Suppressor macrophage treated with lipopolysaccharide for 1 hour (primary cell): Measurements from ENCODE around the gene ZNF532.
"Not testable (repeated sequence)": the region's sequence is repeated elsewhere in the genome, so short reads cannot be mapped to it uniquely, and the experiment has no call there.

ENCODE experiments used
- DNase-seq, 3 donors: peaks; one replicate each; pipeline ENCODE4 v3.0.0-alpha.2; 2020 to 2022

ZNF532 gene

GRCh38 chr18:59011786-59012185, 147.1 kb downstream of the ZNF532 start:
- DNase-seq: no peak

- DNase-seq: no peak
Observed at GRCh38 chr18:59012815-59013705, 148.4 kb downstream of the ZNF532 start.

GRCh38 chr18:59013744-59014143, 149.1 kb downstream of the ZNF532 start:
- DNase-seq: no peak

- no peak for DNase-seq
Observed at GRCh38 chr18:59015531-59016152, 151.0 kb downstream of the ZNF532 start.

- DNase-seq: no peak
Observed at GRCh38 chr18:59021500-59021899, 156.8 kb downstream of the ZNF532 start.

GRCh38 chr18:59022167-59022945, 157.7 kb downstream of the ZNF532 start:
- no peak for DNase-seq

- DNase-seq: no peak
Observed at GRCh38 chr18:59024829-59025228, 160.2 kb downstream of the ZNF532 start.

- not testable (repeated sequence) for DNase-seq
Observed at GRCh38 chr18:59025532-59025931, 160.9 kb downstream of the ZNF532 start.

GRCh38 chr18:59026364-59026763, 161.7 kb downstream of the ZNF532 start:
- no peak for DNase-seq

GRCh38 chr18:59026831-59027410, 162.2 kb downstream of the ZNF532 start:
- DNase-seq: no peak

- DNase-seq: no peak
Observed at GRCh38 chr18:59029663-59030429, 165.2 kb downstream of the ZNF532 start.

- DNase-seq: no peak
Observed at GRCh38 chr18:59032308-59032707, 167.6 kb downstream of the ZNF532 start.

- no peak for DNase-seq
Observed at GRCh38 chr18:59033359-59033758, 168.7 kb downstream of the ZNF532 start.

GRCh38 chr18:59033974-59034373, 169.3 kb downstream of the ZNF532 start:
- no peak for DNase-seq

- DNase-seq: no peak
Observed at GRCh38 chr18:59035591-59035990, 170.9 kb downstream of the ZNF532 start.
